WI38 (cell line): Measurements from ENCODE around the gene ZCCHC14.

ENCODE experiments used
- H3K4me3 ChIP-seq: 2 replicates; pipeline ENCODE4 v1.5.1; 2011; ENCODE audit warnings: low read depth, mild to moderate bottlenecking, control low read depth, low read length
- CTCF ChIP-seq: IDR thresholded peaks from 2 replicates; pipeline ENCODE4 v1.5.1; 2012; ENCODE audit warnings: low read depth, mild to moderate bottlenecking, control low read depth, low read length

Gene ZCCHC14

DNA sequence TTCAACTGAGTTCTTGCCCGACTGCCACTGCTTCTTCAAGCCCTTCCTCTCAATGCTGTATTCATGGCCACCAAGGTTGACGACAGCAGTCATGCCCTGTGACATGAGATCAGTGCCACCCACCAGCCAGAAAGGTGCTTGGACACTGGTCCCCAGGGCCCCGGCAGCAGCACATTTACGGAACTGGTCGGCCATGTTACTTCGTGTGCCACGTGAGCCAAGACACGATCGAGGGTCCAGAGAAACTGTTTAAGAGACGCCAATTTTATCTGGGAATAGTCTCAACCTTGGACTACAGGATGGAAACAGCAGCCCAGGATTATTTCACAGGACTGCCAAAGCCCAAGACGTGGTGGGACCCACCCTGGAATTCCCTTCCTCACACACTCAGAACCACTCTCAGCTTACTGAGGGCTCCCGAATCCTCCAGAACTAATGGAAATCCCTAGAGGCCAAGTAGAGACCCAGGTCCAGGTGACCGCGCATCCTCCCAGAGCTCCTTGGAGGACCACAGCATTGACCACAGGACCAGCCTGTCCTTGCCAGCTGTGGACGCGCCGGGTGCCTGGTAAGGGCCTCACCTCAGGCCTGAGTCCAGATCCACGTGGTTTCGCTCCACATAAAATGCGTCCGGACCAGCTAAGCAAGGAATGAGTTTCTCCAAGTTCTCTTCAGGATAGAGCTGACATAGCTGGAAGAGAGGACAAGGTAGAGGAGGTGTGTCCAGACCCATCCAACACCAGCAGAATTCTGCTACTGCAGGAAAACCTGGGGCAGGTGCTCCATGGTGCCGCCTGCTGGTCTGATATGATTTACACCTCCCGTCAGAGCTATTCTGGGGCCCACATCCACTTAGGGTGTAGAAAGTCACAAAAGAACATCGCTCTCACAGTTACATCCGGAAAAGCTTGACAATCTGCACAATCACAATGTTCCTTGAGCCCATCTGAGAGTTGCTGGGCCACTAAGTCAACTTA is 72.5 kb downstream of the ZCCHC14 start:
- no peak for TF ChIP-seq CTCF
- H3K4me3 ChIP-seq, result no peak overlapping the region

- TF ChIP-seq CTCF, result no peak
Observed at GRCh38 chr16:87418644-87419043, 74.2 kb downstream of the ZCCHC14 start.

DNA sequence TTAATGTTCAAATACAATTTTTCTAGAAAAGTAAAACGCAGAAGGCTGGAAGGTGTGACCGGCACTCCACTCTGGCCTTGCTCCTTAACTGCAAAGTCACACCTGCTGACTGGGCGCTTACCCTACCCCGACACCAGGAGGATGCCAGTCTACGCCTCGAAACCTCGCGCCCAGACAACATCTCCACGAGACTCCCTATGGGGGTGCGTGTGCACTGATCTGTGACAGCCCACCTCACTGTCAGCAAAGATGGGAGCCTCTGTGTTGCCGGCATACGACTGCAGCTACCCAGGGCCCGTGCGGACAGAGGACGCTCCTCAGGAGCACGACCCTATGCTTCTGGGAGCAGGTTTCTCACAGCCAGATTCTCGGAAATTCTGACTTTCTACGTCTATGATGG is 74.6 kb downstream of the ZCCHC14 start:
- no peak overlapping the region for H3K4me3 ChIP-seq
- no peak for TF ChIP-seq CTCF

More at GRCh38 chr16:87418644-87419043, 74.2 kb downstream of the ZCCHC14 start:
- H3K4me3 ChIP-seq, result no peak overlapping the region

DNA sequence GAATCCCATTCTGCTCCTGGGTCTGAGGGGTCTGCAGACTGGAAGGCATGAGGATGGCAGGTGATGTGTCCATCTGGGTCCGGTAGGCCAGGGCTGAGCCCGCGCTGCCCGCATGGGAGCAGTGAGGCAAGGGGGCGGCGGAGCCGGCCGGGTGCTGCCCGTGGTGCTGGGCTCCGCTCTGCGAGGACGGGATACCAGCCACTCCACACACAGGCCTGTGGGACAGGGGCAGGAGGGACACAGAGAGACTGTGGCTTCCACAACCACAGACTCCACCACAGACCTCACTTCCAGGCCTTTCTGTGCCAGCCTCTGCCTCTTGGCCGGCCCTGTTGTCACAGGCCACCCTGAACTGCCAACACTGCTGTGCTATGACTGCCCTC is 75.3 kb downstream of the ZCCHC14 start:
- TF ChIP-seq CTCF, result no peak
- H3K4me3 ChIP-seq, result no peak overlapping the region

GRCh38 chr16:87416826-87417527 is 75.8 kb downstream of the ZCCHC14 start:
- TF ChIP-seq CTCF, result peak; percentile 61
- H3K4me3 ChIP-seq, result no peak overlapping the region

DNA sequence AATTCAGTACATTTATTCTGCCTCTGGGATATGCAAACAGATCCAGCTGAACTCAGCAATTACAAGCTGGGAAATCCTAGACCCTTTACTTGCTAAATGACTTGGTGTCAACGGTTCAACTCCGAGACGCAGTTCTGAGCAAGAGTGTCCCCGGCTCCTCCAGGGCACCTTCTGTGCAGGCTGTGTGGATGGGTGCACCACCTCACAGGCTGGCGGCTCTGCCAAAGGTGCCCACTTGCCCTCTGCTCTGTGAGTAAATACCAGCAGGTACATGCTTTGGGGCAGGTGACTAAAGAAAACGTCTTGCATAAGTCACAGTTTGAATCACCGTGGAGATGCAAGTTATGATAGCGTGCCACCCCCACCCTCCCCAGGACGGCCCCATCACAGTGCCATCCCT is 77.4 kb downstream of the ZCCHC14 start:
- no peak for TF ChIP-seq CTCF

GRCh38 chr16:87414251-87414680 is 78.6 kb downstream of the ZCCHC14 start:
- H3K4me3 ChIP-seq, result no peak overlapping the region
- TF ChIP-seq CTCF, result no peak

More for the DNA sequence above, 77.4 kb downstream of the ZCCHC14 start:
- no peak overlapping the region for H3K4me3 ChIP-seq
